DMS114 treated with DMSO at 0.1 percent for 48 hours (cell line): ENCODE data around the gene SNX20.

ENCODE experiments used
- DNase-seq: peaks from one replicate; lab custom pipeline; 2025; ENCODE audit not compliant: unreplicated experiment; lab: John Stamatoyannopoulos, UW

Gene SNX20, protein sequence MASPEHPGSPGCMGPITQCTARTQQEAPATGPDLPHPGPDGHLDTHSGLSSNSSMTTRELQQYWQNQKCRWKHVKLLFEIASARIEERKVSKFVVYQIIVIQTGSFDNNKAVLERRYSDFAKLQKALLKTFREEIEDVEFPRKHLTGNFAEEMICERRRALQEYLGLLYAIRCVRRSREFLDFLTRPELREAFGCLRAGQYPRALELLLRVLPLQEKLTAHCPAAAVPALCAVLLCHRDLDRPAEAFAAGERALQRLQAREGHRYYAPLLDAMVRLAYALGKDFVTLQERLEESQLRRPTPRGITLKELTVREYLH

DNA sequence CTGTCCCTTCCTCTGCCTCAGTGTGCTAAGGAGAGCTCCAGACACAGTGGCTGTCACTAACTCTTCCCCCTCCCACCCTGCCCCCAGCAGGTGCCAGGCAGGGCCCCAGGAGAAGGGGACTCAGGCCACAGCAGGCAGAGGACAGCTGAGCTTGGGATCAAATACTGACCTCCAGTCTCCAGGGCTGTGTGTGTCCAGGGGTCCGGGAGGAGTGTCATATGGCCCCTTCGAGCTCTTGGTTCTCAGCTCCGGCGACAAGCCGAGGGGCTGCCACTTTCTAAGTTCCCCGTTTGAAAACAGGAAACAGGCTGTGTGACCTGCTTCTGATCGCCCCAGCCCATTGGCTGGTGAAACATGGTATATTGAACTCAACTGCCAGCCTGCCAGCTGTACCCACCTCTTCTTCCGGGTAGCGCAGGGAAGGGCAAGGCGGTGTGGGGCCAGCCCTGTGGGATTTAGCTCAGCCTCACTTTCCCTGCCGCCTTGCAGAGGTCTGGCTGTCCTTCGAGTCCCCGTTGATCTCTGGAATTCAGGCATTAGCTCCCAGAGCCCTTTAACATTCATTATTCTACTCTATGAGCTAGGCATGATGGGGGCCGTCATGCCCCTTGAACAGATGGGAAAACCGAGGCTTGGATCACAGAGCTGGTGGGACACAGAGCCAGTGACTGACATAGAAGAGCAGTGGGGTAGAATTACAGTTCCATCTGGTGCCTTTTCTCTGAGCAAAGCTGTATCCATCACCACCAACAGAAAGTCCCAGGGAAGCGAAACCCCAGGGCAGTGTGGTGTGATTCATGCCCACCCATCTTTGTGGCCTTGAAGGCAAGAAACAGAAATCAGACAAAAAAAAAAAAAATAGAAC lies at the start of gene SNX20:
Gene SNX20 (minus strand): TSS at position 292 of the 865 bp plus-strand sequence. CDS start 3,786 bp downstream, outside the sequence.
- no peak for DNase-seq

DNA sequence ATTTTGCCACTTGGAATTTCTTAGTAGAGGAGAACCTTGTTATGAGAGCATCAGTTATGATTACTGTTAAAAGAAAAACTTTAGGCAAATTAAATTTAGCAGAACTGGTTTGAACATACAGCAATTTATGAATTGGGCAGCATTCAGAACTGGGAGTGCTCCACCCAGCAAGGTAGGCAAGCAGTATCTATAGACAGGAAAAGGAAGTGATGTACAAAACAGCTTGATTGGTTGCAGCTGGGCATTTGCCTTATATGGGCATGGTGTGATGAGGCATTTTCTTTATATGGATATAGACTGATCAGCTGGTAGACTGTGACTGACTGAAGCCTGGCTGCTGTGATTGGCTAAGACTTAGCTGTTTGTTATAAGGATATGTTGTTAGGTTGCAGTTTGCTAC lies 43.2 kb upstream of the SNX20 start:
- no peak for DNase-seq

DNA sequence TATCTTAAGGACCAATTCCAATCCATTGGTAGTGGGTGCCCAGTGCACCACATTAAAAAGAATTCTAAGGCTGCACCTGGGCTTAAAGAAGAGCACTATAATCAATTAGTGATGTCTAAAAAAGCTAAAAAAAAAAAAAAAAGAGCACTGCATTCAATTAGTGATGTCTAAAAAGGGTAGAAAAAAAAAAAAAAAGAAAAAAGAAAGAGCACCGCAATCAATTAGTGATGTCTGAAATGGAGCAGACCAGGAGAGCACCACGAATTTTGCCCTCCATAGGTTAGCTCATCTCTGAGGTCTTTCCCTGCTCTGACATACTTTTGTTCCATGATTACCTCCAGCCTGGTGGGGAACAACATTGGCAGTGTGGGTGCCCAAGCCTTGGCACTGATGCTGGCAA lies 41.8 kb upstream of the SNX20 start:
- no peak for DNase-seq

DNA sequence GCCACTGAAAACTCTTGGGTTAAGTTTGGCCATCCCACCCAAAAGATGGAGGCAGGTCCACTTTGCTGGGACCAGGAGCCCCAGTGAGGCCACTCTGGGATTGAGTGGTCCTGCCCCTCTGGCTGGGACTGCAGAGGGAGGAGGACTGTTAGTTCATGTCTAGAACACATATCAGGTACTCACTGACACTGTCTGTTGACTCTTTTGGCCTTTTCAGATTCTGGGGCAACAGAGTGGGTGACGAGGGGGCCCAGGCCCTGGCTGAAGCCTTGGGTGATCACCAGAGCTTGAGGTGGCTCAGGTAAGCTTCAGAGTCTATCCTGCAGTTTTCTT lies 41.3 kb upstream of the SNX20 start:
- no peak for DNase-seq

DNA sequence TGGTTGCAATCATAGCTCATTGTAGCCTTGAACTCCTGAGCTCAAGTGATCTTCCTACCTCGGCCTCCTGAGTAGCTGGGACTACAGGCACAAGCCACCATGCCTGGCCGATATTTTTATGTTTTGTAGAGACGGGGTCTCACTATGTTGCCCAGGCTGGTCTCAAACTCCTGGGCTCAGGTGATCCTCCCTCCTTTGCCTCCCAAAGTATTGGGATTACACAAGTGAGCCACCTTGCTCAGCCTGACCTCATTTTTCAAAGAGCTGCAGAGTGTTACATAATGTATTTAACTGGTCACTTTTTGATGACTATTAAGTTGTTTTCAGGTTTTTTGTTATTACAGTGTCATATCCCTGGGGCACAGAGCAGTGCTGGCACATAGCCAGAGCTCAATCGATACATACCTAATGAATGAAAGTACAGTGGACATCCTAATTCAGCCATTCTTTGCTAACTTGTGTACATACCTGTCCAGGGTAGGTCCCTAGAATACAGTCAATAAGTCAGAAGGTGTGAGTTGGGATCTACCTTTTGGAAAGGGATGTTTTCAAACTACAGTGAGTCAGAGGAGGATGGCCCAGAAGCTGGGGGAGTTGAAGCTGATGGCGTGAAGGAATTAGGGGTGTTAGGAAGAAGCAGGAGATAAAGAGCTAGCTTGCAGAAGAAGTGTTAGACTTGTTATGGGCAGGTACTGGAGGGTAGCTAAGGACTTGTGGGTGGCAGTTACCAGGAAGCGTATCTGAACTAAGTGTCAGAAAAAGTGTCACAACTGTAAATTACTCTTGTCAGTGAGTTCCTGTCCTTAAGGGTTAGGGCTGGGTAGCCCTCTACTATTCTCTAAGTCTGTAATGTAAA lies 40.7 kb upstream of the SNX20 start:
- DNase-seq, result no peak

DNA sequence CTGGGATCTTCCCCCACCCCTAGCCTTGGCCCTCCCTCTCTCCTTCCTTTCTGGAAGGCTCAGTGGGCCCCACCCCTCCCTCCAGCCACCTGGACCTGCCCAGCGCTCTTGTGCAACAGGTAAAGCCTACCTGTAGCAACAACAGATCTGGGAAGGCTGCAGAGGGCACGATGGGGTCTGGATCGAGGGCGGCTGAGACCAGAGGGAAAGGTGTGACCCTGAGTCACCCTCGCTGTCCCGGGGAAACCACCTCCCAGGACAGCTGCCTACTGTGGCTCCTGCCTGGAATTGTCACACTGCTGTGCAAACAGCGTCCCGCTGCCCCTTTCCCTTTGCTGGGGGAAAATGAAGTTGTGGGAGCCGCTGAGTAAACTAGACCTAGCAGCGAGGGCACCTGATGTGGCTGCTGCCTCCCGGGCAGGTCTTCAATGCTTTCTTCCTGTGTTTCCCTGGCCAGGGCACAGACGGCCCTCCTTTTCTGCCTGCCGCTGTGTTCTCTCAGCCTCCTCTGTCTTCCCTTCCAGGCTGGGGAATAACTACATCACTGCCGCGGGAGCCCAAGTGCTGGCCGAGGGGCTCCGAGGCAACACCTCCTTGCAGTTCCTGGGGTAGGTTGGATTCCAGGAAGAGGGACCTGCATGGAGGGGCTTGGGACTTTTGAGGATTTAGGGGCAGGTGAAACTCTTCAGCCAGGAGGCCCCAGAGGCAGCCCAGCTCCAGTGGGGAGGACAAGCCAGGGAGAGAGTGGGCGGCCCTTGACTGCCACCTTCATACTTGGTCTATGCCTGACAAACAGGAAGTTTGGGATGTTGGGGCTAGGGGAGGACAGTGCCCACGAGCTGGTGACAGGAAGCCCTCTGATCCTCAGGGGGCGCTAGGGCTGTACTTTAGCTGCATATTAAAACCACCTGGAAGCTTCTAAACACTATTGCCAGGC lies 38.6 kb upstream of the SNX20 start:
- no peak for DNase-seq

DNA sequence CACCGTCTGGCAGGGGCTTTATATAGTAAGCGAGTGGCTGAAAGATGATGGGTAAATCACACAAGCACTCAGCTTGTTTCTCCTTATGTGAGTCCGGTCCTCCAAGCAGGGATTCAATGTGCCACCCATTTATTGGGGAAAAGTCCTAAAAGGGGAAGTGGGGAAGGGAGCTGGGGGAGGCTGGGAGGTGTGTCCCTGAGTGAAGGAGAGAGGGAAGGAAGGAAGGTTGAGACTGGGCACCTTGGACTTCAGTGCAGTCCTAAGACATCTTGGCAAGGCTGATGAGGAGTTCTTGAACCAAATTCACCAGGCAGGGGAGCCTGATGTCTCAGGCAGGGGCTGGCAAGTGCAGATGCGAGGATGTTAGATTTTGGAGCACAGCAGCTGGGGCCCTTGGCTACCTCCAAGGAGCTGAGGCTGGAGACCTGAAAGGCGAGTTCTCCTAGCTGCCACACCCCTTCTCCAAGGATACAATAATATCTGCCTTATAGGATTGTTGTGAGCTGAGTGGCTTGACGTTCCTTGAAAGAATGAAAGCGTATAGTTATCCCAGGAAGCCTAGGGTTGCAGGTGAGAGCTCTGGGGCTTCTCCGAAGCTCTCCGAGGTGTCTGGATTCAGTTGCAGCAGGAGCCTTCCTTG lies 37.8 kb upstream of the SNX20 start:
- no peak for DNase-seq

DNA sequence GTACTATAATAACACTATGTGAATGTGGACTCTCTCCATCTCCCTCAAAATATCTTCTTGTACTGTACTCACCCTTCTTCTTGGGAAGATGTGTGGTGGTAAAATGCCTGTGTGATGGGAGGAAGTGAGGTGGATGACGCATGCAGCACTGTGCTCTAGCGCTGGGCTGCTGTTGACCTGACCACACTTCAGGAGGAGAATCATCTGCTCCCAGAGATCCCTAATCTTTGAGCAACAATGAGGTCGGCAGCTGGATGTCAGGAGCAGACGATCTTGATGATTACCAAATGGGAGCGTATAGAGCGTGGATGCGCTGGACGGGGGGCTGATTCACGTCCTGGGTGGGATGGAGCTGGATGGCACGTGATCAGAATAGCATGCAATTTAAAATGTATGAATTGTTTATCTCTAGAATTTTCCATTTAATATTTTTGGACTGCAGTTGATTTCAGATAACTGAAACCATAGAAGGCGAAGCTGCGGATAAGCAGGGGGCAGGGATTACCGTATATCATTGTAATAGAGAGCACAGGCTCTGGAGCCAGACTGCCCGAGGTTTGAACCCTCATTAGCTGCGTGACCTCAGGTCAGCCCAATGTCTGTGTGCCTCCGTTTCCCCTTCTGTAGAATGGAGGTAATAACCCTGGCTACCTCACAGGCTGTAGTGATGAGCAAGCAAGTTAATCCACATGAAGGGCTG lies 37.1 kb upstream of the SNX20 start:
- DNase-seq, result no peak

DNA sequence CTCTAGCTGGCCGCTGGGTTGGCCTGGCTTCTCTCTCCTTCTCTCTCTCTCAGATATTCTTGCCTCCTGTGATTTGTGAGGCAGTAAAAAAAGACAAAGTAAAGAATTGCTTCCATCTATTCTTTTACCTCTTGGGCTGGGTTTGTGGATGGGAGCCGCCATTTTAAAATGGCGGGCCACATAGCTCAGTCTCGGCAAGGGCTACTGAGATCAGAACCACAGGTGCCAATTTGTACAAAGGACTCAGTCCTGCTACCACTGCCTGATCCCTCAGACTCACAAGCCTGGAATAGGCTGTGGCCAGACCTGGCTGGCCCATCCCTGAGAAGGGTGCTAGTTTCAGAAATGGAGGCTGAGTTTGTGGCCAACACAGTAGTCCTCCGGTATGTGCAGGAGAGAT lies 36.4 kb upstream of the SNX20 start:
- no peak for DNase-seq

DNA sequence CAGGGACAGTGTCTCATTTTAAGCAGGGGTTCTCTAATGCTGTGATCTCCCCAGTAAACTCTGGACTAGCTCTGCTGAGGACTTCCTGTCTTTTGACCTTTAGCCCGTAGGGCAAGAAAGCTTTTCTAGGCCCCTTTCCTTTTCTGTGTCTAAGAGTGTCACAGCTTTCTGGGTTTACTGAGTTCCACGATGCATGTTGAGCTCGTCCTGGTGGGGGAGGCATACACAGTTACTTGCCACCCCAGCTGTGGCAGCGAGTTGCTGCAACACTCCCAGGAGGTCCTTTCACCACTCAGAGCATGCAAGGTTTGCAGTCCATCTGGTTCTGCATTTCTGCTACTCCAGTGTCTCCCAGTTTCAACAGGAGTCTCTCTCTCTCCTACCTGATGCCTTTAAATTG lies 36.0 kb upstream of the SNX20 start:
- no peak for DNase-seq

DNA sequence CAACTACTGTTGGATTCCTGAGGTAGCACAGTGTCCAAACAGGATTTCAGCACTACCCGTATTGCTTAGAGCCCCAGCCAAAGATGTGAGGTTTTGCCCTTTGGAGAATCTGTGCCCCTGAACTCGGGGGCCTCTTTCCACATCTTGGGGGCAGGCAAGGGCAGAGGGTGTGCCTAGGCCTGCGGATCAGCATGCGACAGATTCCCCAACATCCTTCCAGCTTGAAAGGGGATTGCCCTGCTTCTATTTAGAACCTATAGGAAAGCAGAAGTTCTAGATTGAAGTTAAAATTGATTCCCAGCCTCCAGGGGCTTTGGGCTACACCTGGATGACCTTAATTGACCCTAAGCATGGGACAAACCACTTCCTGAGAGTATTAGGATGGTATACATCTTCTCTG lies 31.8 kb upstream of the SNX20 start:
- no peak for DNase-seq

DNA sequence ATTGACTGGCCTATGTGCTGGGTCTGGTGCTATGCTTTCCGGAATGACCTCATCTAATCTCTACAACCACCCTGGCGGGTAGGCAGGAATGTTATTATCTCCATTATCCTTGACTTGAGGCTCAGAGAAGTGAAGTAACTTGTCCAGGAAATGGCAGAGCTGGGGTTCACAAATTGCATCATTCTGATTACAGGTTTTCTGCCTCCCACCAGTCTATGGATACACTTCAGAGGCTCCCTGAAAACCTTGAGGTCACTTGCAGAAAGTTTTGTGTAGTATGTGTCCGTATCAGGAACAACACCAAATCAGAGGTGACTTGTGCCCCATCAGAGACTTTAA lies 31.4 kb upstream of the SNX20 start:
- DNase-seq, result no peak

DNA sequence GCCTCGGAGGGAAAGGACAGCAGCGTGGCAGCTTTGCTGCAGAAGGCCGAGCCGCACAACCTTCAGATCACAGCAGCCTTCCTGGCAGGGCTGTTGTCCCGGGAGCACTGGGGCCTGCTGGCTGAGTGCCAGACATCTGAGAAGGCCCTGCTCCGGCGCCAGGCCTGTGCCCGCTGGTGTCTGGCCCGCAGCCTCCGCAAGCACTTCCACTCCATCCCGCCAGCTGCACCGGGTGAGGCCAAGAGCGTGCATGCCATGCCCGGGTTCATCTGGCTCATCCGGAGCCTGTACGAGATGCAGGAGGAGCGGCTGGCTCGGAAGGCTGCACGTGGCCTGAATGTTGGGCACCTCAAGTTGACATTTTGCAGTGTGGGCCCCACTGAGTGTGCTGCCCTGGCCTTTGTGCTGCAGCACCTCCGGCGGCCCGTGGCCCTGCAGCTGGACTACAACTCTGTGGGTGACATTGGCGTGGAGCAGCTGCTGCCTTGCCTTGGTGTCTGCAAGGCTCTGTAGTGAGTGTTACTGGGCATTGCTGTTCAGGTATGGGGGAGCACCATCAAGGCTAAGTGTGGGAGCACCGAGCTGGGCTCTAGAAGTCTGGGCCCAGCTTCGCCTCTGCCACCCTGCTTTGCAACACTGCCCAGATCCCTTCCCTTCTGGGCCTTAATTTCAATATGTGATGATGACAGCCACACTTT lies 30.9 kb upstream of the SNX20 start:
- no peak for DNase-seq

DNA sequence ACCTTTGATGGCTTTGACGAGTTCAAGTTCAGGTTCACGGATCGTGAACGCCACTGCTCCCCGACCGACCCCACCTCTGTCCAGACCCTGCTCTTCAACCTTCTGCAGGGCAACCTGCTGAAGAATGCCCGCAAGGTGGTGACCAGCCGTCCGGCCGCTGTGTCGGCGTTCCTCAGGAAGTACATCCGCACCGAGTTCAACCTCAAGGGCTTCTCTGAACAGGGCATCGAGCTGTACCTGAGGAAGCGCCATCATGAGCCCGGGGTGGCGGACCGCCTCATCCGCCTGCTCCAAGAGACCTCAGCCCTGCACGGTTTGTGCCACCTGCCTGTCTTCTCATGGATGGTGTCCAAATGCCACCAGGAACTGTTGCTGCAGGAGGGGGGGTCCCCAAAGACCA lies 29.9 kb upstream of the SNX20 start:
- DNase-seq, result no peak

DNA sequence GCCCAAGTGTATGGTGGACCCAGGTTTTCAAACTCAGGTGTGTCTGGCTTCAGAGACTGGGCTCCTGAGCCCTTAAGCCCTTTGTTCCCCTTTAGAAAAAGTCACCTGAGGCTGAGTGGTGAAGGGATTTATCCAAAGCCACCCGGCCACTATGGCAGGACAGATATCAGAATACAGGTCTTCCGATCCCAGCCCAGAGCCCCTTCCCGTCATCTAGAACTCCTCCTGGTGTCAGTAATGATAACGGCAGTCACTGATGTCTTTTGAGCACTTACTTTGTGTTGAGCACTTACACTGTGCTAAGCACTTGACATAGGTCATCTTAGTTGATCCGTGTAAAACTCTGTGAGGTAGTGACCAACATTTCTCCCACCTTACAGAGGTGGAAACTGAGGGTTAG lies 28.9 kb upstream of the SNX20 start:
- DNase-seq, result no peak

DNA sequence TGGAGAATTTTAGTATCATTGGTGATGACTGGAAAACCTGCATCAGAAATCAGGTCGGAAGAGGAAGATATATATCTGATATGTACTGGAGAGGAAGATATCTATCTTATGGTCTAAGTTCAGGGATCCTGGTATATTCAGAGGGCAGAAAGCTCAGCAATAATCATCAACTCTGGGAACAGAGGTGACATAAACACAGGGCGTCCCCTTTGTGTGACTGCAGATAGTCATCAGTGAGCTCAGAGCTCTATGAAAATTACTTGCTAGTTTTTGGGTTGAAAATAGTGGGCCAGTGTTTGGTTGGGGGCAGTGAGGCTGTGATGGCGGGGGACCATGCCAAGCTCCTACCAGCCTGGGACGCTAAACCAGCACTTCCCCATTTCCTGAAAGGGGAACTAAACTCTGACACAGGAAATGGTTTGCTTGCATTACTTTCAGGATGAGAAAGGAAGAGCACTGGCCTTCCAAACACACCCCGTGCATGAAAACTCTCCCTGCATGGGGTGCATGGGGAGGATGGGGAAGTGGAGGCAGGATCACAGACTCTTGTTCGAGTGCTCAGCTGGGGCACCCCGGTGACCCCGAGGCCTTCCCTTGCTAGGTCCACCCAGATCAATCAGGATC lies 28.1 kb upstream of the SNX20 start:
- no peak for DNase-seq

DNA sequence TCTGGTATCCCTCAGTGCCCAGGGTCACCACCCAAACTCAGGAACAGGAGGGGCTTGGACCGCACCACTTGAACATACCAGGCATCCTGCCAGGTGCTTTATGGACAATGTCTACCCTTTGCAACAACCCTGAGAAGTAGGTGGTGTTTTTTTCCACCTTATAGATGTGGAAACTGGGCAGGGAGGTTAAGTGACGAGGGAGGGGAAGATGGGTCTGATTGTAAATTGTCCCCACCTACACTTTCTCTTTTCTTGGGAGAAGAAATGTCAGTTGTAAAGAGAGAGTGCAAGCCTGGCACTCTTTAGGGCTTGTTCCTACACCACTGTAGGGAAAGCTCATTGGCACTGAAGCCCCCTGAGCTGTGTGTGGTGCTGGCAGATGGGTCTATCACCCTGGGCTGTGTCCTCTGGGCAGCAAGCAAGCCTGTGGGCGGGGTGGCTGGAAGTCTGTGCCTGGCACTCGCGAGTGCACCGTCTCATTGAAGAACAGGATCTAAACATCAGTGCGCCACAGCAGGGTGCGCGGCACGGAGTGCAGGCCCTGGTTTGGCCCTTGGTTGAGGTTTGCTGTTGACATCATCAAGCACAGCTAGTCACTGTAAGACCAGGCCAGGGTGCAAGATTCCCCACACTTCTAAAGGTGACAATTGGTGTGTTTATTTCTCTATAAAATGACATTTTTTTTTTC lies 27.4 kb upstream of the SNX20 start:
- no peak for DNase-seq

DNA sequence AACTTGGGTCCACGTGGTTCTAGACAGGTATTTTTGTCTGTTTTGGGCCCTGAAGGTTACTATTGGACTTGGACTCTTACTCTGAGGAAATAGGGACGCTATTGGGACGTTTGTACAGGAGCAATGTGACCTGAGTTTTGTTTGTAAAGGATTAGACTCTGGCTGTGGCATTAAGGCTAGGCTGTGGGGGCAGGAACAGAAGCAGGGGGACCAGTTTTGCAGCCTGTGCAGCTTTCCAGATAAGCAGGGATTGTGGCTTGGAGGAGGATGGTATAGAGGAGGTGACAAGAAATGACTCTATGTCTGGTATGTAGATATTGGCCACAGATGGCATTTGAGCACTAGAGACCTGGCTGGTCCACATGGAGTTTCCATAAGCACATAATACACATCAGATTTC lies 25.1 kb upstream of the SNX20 start:
- DNase-seq, result no peak
